Lower leg skin (tissue), 3 donors: ENCODE data around the gene TCEANC2.

Experiments used
- CTCF ChIP-seq, 3 donors: fragments of 450-650 bp; IDR thresholded peaks; one replicate each; pipeline ENCODE4 v1.5.1; 2016; ENCODE audit warnings: antibody characterized with exemption in 3 of 3, mild to moderate bottlenecking in 3 of 3, moderate library complexity in 2 of 3
- POLR2A ChIP-seq, 2 donors: fragments of 450-650 bp; IDR thresholded peaks; one replicate each; pipeline ENCODE4 v1.6.1; 2016 to 2017; ENCODE audit warnings: antibody characterized with exemption in 2 of 2, mild to moderate bottlenecking in 1 of 2, moderate library complexity in 1 of 2

- TF ChIP-seq CTCF (IDR thresholded peaks at IDR 0.05), result no peak
- no peak for TF ChIP-seq POLR2A (IDR thresholded peaks at IDR 0.05)
These were observed 50.0 kb downstream of the TCEANC2 start for GRCh38 chr1:54103414-54103813.
